ENCODE measurements around the gene INAFM2. TPM values are rescaled to one million over a fixed set of nuclear protein-coding genes. Genes with fewer than 3 reads are reported as not detected.

Gene INAFM2
- total RNA-seq, 1 experiment from 2014 or later = 15.5 TPM

GRCh38 chr15:40328176-40328575, 4.7 kb downstream of the INAFM2 start:
- DNase-seq (ENCODE audit: low read depth) = no peak

GRCh38 chr15:40328751-40329150, 5.3 kb downstream of the INAFM2 start:
- no peak for DNase-seq (ENCODE audit: low read depth)

- no peak for DNase-seq (ENCODE audit: low read depth)
Observed at GRCh38 chr15:40329804-40330203, 6.3 kb downstream of the INAFM2 start.

- peak; percentile 18 for DNase-seq (ENCODE audit: low read depth)
Observed at GRCh38 chr15:40330368-40330836, 6.9 kb downstream of the INAFM2 start.

GRCh38 chr15:40331026-40331425, 7.5 kb downstream of the INAFM2 start:
- no peak for DNase-seq (ENCODE audit: low read depth)

GRCh38 chr15:40331637-40332036, 8.1 kb downstream of the INAFM2 start:
- no peak for DNase-seq (ENCODE audit: low read depth)

- no peak for DNase-seq (ENCODE audit: low read depth)
Observed at GRCh38 chr15:40332113-40332781, 8.8 kb downstream of the INAFM2 start.

- peak; percentile 31 for DNase-seq (ENCODE audit: low read depth)
Observed at GRCh38 chr15:40333922-40334492, 10.5 kb downstream of the INAFM2 start.

GRCh38 chr15:40334541-40334940, 11.0 kb downstream of the INAFM2 start:
- DNase-seq (ENCODE audit: low read depth) = no peak

GRCh38 chr15:40334941-40335795, 11.7 kb downstream of the INAFM2 start:
- DNase-seq (ENCODE audit: low read depth) = no peak

GRCh38 chr15:40335938-40336743, 12.6 kb downstream of the INAFM2 start:
- DNase-seq (ENCODE audit: low read depth) = no peak

GRCh38 chr15:40336744-40337122, 13.2 kb downstream of the INAFM2 start:
- DNase-seq (ENCODE audit: low read depth) = no peak

- no peak for DNase-seq (ENCODE audit: low read depth)
Observed at GRCh38 chr15:40337597-40337996, 14.1 kb downstream of the INAFM2 start.

GRCh38 chr15:40338041-40338657, 14.7 kb downstream of the INAFM2 start:
- DNase-seq (ENCODE audit: low read depth) = peak; percentile 82

- DNase-seq (ENCODE audit: low read depth) = peak; percentile 96
Observed at GRCh38 chr15:40338921-40339620, 15.6 kb downstream of the INAFM2 start.

GRCh38 chr15:40339621-40339945, 16.1 kb downstream of the INAFM2 start:
- DNase-seq (ENCODE audit: low read depth) = peak; percentile 44

GRCh38 chr15:40340038-40340739, 16.7 kb downstream of the INAFM2 start:
- peak; percentile 70 for DNase-seq (ENCODE audit: low read depth)

GRCh38 chr15:40340740-40341400, 17.4 kb downstream of the INAFM2 start, which contains the start of gene CCDC9B:
Gene CCDC9B (minus strand): TSS chr15:40340939. CDS start chr15:40340819, 120 bp downstream.
- DNase-seq (ENCODE audit: low read depth) = peak; percentile 89
